Femur (tissue), 1 donor: ENCODE measurements around the gene RXRA.

ENCODE experiments used
- DNase-seq: peaks from one replicate; pipeline ENCODE4 v3.0.0-alpha.2; 2017

RXRA gene

DNA sequence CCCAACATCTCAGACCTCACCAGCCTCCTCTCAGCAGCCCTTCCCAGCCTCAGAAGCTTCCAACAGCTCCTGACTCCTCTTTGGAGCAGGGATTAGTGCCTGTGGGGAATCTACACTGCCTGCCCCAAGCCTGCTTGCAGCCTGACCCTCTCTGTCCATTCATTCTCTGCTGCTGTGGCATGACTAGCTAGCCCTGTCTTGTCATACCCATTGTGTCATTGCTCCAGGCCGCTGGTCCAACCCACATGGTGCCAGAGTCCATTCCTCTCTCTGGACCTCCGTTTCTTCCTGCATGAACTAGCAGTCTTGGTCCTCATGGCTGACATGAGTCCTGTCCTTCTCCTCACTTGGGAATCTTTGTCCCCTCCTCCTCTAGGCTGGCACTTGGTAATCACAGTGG lies 12.8 kb upstream of the RXRA start:
- DNase-seq, result no peak

DNA sequence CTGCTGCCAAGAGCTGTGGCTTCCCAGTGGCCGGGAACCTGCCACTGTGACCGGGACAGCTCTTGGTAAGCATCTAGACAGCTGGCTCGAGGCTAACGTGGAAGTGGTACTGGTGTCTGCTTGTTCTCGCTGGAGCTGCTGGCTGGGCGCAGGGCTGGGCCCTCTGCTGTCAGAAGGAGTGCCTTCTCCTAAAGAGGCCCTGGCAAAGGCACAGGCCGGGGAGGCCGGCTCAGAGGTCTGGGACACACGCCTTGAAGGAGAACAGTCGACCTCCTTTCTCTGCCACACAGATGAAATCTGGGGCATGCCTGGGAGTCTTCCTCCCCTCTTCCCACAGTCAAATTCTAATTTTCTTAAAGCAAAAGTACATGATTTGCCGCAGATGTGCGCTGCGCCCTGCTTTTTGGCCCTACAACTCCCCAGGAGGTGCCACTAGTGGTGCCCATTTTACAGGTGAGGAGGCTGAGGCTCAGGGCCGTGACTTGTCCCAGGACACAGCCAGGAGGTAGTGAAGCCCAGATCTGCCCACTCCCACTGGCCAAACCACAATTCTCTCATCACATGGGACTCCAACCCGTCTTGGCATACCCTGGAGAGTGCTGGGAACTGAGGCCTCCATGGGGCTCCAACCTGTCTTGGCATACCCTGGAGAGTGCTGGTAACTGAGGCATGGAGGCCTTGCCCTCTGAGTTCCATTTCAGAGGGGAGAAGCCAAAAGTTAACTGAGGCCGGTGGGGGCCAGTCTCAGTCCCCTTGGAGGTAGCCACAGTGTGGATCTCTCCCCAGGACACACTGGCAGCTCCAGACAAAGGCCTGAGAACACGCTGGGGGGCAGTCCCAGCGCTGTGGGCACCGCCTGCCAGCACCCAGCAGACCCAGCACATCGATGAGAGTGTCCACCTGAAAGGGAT lies 12.0 kb upstream of the RXRA start:
- peak; percentile 17 for DNase-seq

DNA sequence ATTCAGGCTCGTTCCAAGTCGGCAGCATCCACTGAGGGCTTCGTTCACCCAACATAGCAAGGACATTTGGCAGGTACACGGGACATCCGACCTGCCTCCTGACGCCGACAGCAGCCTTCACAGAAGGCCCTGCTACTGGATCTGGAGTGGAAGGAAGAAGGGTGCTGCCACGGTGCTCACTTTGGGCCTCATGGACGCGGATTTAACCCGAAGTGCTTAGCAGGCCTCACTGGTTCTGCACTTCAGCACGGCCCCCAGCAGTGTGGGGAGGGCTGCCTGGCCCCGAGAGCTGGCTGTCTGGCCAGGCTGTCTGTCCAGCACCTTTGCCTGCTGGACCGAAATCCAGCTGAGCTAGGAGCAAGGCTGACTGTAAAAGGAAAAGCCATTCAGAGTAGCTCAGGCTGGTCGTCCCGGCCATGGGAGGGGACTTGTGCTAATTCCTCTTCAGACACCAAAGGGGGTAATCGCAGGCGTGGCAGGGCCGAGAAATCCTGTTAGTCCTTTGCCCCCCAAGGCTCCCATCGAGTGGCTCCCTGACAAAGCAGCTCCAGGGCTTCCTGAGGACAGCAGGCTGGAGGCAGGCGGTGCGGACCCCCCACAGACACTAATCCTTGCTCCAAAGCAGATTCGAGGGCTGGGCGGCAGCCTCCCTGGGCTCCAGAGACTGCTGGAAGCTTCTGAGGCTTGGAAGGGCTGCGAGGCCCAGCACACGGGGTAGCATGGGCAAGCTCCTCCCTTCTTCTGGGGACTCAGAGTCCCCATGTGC lies 11.1 kb upstream of the RXRA start:
- peak; percentile 25 for DNase-seq

DNA sequence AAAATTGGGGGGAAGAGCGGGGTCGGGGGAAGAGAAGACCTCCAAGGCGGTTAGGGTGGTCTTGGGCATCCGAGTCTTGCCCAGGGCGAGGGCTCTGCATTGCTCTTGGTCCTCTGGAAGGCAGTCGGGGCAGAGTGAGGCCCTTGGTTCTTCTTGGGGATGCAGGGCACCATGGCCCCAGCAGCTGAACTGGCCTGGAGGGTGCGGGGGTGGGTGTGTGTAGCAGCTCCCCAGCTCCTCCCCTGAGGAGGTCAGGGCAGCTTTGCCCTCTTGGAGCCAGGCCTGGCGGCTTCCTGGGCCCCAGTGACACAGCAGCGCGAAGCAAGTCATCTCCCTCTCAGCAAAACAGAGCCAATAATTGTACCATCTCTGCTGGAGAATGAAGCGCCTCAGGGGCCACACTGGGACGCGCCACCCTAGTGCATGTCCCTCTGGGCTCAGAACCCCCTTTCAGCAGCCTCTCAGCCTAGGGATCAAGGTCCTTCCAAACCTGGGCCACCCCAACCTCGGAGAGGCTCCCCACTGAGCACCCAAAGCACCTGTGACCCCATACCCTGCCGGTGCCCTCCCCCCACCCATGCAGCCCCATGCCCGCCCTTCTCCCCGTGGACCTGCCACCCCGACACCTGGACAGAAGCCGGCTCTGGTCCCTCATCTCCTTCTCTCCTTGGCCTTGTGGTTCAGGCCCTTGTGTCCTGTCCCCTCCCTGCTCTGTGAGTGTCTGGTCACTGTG lies 10.4 kb upstream of the RXRA start:
- DNase-seq, result peak; percentile 31

DNA sequence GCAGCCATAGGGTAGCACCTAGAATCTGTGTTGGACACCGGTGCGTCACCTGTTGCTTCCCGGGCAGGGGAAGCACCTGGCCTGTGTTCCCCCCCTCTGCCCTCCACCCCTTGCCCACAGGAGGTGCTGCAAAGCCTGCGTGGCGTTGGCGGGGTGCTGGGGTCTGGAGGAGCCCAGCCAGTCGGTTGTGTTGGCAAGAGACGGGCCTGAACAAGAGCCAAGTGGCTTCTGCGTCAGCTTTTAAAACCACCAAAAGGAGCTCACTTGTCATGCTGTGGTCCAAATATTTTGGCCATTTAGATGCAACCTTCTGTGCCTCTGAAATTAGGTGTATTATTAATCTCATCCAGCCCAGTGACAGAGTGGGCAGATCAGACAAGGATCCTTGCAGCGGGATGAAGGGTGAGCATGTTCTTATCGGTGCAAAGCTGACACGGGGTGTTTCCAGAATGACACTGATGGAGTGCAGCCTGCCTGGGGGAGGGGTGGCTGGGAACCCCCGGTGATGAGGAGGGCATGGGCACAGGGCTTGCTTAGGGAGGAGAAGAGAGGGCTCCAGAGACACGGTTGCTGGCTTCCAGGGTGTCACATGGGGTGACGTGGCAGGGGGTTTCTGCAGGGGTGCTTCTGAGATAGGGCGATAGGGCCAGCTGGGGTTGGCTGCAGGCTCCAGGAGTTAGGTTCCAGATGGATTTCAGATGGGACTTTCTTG lies 9.7 kb upstream of the RXRA start:
- DNase-seq, result peak; percentile 71

DNA sequence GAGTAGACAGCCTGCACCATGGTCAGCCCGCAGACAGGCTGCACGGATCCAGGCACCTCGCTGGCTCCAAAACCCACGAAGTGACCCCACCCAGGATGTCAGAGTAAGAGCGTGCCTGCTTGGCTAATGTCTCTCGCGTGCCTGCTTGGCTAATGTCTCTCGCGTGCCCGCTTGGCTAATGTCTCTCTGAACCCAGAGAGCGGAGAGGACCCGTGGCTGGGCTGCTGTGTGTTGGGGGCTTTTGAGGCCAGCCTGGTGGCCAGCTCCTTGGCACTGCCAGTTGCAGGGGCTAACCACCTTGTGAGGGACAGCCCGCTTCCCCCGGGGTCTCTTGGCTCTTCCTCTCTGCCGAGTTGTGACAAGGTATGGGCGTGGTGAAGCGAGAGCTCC lies 8.9 kb upstream of the RXRA start:
- no peak for DNase-seq

DNA sequence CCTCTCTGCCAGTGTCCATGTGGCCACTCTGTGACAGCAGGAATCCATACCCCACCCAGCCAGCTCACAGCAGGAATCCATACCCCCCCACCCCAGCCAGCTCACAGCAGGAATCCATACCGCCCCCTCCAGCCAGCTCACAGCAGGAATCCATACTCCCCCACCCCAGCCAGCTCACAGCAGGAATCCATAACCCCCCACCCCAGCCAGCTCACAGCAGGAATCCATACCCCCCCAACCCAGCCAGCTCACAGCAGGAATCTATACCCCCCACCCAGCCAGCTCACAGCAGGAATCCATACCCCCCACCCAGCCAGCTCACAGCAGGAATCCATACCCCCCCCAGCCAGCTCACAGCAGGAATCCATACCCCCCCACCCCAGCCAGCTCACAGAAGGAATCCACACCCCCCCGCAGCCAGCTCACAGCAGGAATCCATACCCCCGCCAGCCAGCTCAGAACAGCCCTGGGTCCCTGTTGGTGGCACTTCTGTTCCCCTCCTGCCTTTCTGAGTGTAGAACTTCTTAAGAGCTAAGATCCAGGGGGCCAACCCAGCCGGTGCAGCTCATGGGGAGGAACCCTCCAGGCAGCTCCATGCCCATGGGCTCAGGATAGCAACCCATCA lies 8.4 kb upstream of the RXRA start:
- peak; percentile 26 for DNase-seq

DNA sequence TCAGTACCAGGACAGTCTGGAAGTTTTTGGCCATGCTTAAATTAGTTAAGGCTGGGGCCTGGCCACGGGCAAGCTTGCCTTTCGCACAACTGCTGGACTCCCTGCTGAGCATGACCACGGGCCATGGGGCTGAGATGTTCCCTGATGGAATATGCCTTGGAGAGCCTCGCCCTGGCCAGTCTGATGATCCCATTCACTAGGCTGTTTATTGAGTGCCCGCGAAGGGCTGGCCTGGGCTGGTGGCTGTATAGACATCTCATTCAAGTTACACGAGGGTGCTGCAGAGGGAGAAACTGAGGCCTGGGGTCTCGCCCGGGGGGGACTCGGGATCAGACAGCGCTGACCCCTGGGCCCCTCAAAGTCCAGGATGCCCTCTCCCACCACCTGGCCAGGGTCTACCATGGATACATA lies 7.8 kb upstream of the RXRA start:
- peak; percentile 20 for DNase-seq

DNA sequence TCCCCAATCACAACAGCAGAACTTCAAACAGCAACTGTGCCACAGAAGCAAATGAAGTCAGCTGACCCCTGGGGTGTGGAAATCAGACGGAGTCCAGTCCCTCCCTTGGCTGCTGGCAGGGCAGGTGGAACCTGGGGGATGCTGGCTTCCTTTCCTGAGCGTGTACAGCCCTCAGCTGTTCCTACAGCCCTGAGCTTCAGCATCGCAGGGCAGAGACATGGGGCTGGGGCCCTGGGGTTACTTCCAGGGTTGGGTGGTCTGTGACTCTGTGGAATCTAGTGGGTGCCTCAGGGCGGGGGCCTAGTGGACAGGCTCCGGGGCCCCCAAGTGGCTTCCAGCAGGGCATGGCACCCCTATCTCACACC lies 7.3 kb upstream of the RXRA start:
- DNase-seq, result peak; percentile 15

DNA sequence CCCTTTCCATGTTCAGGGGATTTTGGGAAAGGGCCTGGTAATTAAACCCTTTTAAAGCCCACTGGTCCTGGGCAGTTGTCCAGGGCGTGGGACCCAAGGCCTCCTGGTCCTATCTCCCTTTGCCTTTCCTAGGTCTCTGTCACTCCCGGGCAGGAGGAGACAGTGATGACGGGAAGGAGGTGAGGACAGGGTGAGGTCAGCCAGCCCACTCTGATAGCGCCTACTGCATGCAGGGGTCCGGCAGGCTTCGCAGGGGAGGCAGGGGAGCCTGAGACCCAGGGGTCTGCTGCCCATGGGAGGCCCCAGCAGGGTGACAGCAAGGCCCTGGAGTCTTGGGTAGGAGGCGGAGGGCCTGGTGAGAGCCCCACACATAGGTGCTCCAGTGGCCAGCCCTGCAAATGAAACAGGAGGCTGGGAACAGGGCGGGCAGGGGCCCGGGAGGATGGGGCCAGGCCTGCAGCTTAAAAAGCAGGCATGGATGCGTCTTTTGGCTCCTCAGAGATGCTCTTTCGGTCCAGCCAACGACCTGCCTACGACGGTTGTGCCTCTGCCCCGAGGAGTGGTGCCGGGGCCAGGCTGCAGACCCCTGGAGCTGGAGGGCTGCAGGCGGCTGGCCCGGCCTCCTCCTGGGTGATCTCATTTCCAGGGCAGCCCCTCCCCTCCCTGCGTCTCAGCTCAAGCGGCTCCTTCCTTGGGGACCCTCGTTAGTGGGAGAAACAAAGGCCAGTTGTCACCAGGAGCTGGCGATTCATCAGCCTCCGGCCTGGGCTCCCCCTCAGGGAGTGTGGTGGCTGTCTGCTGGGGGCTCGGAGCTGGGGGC lies 6.7 kb upstream of the RXRA start:
- DNase-seq, result peak; percentile 27

DNA sequence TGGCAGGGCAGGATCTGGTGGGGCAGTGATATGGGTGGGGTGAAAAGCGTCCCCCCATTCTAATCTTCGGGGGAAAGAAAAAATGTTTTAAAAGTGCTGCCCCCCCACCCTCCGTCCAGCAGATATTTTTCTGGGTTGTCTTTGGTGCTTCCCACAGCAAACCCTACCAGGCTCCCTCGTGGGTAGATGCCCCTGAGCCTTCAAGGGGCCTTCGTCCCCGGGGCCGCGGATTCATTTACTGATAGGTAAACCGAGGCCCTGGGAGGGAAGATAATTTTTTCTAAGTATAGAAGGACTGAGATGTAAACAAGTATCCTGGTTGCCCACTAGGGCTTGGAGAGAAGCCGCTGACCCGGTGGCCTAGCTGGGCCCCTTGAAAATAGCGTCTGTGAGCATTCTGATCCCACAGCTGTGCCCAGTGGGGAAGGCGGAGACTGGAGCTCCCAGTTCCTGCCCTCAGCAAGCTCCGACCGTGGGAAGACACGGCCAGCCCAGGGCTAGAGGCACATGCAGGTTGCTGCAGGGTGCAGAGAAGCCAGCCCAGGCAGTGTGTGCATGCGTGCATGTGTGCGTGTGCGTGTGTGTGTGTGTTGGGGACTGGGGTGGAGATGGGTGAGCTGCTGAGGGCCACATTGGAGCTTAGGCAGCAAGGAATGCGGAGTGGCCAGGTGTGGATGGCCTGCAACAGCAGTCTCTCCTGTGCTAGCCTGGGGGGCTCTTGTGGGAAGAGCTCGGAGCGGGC lies 6.0 kb upstream of the RXRA start:
- DNase-seq, result peak; percentile 27

DNA sequence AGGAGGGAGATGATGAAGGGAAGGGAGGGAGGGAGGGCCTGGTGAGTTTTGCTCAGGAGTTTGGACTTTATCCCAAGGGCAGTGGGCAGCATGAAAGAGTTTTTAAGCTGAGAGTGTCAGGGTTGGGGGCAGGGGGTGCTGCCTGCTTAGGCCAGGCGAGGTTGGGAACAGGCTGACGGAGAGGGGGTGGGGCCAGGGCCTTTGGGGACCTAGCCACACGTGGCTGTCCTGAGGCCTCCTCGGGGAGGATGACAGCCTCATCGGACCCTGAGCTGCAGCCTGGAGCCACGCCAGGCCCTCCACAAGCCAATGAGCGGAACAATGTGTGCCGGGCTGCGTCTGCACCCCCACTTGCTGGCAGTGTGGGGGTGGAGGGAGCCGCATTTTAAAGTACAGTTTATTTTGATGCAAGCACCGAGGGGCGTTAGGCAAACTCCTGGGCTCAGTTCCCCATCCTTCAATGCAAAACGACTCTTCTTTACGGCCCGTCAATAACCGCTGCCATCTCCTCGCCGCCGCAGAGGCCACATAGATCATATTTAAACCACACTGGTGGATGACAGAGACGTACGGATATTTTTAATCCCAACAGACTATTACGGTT lies 5.3 kb upstream of the RXRA start:
- peak; percentile 31 for DNase-seq

DNA sequence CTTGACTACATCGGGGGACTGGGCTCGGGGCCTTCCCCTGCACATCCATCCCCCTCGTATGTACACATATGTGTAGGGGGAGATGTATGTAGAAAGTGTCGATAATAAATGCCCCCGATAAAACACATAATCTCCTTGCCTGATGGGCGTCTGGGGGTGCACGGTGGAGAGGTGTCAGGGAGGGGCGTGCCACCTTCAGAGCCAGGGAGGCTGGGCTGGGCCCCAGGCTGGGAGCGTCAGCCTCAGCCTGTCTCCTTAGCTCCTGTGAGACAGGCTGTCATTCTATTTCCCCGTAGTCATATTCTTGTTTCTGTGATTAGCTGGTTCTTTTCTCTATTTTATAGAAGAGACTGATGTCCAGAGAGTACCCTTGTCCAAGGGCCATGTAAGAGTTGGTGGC lies 4.7 kb upstream of the RXRA start:
- DNase-seq, result no peak

DNA sequence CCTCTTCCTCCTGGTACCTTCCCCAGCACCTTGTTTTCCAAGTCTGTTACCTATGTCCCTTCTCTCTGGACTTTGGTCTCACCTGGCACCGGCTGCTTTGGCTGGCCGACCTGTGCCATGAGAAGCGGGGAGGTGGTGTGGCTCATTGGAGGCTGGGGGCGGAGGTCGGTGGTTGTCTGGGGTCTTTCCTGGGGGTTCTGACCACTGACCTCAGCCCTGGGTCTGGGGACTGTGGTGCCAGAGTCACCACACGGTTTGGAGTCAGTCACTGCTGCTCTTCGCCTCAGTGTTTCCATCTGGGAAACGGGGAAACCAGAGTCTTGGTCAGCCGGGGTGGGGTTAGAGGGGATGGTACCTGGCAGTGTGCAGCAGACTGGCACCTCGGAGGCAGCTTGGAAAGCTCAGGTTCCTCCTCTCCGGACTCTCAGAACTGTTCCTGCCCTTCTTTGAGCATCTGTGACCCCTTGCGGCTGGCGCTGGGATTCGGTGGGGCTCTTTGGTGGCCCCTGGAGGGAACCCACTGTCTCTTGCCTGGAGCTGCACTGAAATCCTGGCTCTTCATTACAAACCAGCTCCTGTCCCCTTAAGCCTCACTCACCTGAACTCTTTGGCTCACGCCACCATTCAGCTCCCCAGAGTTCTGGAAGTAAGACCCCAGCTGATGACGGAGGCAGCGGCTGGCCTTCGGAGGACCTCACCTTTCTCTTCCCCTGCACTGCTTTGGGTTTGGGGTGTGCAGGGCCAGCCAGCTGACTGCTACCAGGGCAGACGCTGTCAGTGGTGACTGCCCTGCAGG lies 4.1 kb upstream of the RXRA start:
- DNase-seq, result peak; percentile 18

DNA sequence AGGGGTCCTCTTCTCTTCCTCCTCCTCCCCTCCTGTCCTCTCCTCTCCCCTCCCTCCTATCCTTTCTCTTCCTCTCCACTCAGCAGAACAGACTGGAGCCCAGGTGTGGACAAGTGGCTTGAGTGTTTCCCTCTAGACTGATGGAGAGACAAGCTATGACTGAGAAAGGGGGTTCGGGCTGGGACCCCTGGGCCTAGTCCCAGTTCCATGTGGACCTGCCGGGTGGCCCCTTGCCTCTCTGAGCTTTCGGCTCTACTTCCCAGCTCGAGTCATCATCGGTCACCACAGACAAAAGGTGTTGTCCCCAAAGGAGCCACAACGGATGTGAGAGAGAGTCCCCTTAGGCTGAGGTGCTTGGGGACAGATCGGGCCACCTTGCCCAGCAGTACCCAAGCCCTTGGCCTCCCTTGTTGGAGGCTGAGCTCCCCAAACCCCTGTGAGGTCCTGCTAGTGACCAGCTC lies 3.4 kb upstream of the RXRA start:
- DNase-seq, result peak; percentile 26

DNA sequence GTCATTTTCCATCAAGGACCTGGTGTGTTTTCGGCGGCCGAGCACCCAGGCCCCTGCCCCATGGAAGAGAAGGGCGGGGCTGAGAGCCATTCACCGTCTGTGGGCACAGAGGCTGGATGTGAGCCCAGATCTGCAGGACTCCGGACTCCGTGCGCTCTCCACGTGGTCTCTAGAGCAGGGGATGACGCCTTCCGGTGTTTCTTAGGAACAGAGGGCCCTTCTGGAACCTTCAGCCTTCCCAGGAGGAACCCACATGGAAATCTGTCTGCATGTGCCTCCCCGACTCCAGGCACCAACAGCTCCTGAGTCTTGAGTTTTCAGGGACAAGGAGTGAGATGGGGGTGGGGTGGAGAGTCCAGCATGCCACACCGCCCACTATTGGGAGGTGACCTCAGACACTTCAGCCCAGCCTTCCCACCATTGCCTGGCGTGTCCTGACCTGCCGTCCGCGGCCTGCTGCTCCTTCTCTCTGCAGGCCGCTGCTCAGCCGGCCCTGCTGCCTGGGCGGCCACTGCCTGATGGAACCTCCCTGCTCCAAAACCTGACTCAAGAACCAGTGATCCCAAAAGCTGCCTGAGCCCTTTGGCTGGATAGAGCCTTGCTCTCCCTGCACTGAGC lies 2.4 kb upstream of the RXRA start:
- peak; percentile 71 for DNase-seq

DNA sequence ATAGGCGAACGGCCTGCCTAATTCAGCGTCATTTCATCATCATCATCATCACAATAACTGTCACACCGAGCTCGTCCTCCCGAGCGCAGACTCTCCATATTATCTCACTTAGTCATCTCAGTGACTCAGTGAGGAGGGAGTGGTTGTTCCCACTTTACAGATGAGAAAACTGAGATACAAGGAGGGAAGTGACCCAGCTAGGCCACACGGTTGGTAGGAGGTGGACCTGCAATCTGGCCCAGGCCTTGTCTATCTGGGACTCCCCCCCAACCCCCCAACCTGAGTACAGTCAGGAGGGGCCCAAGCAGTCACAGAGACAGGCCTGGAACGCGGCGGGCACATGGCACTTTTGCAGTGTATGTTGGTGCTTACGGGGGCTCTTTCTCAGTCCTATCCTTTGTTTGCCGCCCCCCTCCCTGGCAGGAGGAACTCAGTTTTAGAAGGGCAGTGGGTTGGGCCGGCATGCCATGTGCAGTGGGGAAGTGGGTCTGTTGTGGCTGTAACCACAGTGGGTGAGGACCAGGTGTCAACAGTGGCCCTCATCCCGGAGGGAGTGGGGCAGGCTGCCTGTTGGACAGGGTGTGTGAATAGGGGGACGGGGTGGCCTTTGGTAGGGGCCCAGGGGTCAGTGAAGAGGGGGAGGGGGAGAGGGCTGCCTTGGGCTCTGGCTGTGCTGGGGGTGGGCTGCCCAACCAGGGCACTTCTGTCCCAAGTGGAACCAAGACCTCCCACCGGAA lies 1.7 kb upstream of the RXRA start:
- no peak for DNase-seq
